PFSK-1 (cell line): ENCODE results near the gene MED10.

Experiments used
- FOXP2 ChIP-seq: optimal IDR thresholded peaks from 2 replicates; pipeline ENCODE3; 2011; ENCODE audit warnings: borderline replicate concordance, control low read depth, inconsistent platforms; ENCODE audit not compliant: insufficient read depth; ENCODE audit errors: extremely low read length, extremely low read depth
- POLR2AphosphoS5 ChIP-seq: IDR thresholded peaks from 2 replicates; pipeline ENCODE4 v1.6.1; 2012; ENCODE audit warnings: low read depth, mild to moderate bottlenecking, control low read depth, low read length, moderate library complexity
- REST ChIP-seq, 2 experiments: IDR thresholded peaks; 2 replicates each; pipeline versions ENCODE4 v1.6.1 to v1.8.0; 2011 to 2012; ENCODE audit warnings: low read depth in 2 of 2, low read length in 2 of 2, control low read depth in 1 of 2, inconsistent platforms in 1 of 2, mild to moderate bottlenecking in 1 of 2, moderate library complexity in 1 of 2; ENCODE audit not compliant: insufficient read depth in 1 of 2
- SIN3A ChIP-seq: IDR thresholded peaks from 2 replicates; pipeline ENCODE4 v1.6.1; 2012; ENCODE audit warnings: mild to moderate bottlenecking, low read length, moderate library complexity, borderline replicate concordance; ENCODE audit not compliant: insufficient read depth
- TAF1 ChIP-seq: IDR thresholded peaks from 2 replicates; pipeline ENCODE4 v1.6.1; 2012; ENCODE audit warnings: low read length, control low read depth, borderline replicate concordance; ENCODE audit not compliant: insufficient read depth

MED10 gene

GRCh38 chr5:6333182-6333905 lies 45.0 kb downstream of the MED10 start:
- TF ChIP-seq REST (IDR thresholded peaks at IDR 0.05; ENCODE audit: insufficient read depth in 1 of 2, low read depth in 2 of 2, low read length in 2 of 2) (no peak), POLR2AphosphoS5 (no peak), SIN3A (no peak), FOXP2 (no peak), TAF1 (no peak)

GRCh38 chr5:6328173-6328572 lies 50.2 kb downstream of the MED10 start:
- peak; percentile 92 to 99 for TF ChIP-seq REST (IDR thresholded peaks at IDR 0.05; ENCODE audit: insufficient read depth in 1 of 2, low read depth in 2 of 2, low read length in 2 of 2)
- TF ChIP-seq POLR2AphosphoS5: no peak

GRCh38 chr5:6326776-6327175 lies 51.6 kb downstream of the MED10 start:
- TF ChIP-seq FOXP2: no peak
- no peak for TF ChIP-seq POLR2AphosphoS5
- TF ChIP-seq REST (IDR thresholded peaks at IDR 0.05; ENCODE audit: insufficient read depth in 1 of 2, low read depth in 2 of 2, low read length in 2 of 2): no peak
- no peak for TF ChIP-seq SIN3A
- TF ChIP-seq TAF1: no peak

- TF ChIP-seq REST (IDR thresholded peaks at IDR 0.05; ENCODE audit: insufficient read depth in 1 of 2, low read depth in 2 of 2, low read length in 2 of 2): no peak
- TF ChIP-seq SIN3A: no peak
- no peak for TF ChIP-seq POLR2AphosphoS5
- TF ChIP-seq FOXP2: no peak
- TF ChIP-seq TAF1: no peak
Measured at GRCh38 chr5:6322163-6322713, 56.1 kb downstream of the MED10 start.
